GM13977 (cell line): ENCODE data around the gene SUCLG1.

Source experiments
- DNase-seq: peaks from one replicate; pipeline ENCODE4 v3.0.0; 2012; ENCODE audit warnings: low spot score
- in situ Hi-C: fragments of 300-500 bp; cut with MboI; formaldehyde crosslinking; loops from one replicate; pipeline ENCODE4 v1.12.0; 2022; ENCODE audit warnings: low sequenced_read_pairs, low pct_unique_long_range_greater_than_20kb, mixed read lengths, inconsistent platforms; ENCODE audit not compliant: unreplicated experiment
- TF ChIP-seq, protein P1 (sequence below): IDR thresholded peaks from 2 replicates; pipeline ENCODE4 v1.5.1; 2012; ENCODE audit warnings: mild to moderate bottlenecking, control low read depth; ENCODE audit not compliant: insufficient read depth; ENCODE audit errors: extremely low read depth, missing control alignments

Gene SUCLG1

GRCh38 chr2:84459018-84459943, at the start of gene SUCLG1:
Gene SUCLG1, minus strand, starts transcription at chr2:84459280. Its CDS starts 11 bp downstream, at chr2:84459269.
- peak; percentile 86 for DNase-seq
- in situ Hi-C loops = no loop called here
- TF ChIP-seq, protein P1, sequence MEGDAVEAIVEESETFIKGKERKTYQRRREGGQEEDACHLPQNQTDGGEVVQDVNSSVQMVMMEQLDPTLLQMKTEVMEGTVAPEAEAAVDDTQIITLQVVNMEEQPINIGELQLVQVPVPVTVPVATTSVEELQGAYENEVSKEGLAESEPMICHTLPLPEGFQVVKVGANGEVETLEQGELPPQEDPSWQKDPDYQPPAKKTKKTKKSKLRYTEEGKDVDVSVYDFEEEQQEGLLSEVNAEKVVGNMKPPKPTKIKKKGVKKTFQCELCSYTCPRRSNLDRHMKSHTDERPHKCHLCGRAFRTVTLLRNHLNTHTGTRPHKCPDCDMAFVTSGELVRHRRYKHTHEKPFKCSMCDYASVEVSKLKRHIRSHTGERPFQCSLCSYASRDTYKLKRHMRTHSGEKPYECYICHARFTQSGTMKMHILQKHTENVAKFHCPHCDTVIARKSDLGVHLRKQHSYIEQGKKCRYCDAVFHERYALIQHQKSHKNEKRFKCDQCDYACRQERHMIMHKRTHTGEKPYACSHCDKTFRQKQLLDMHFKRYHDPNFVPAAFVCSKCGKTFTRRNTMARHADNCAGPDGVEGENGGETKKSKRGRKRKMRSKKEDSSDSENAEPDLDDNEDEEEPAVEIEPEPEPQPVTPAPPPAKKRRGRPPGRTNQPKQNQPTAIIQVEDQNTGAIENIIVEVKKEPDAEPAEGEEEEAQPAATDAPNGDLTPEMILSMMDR = no peak

- DNase-seq = no peak
- TF ChIP-seq, protein P1 = no peak
- in situ Hi-C loops = loop anchor here (5.0 to 25.0 kb wide), 2 partner anchors 364 to 789 kb away; no protein-coding TSS in a partner anchor
These were observed 39.2 kb upstream of the SUCLG1 start for GRCh38 chr2:84498150-84498799.

GRCh38 chr2:84497285-84497684, 38.2 kb upstream of the SUCLG1 start:
- no peak for DNase-seq
- TF ChIP-seq, protein P1 = no peak
- in situ Hi-C loops = loop anchor here (5.0 to 25.0 kb wide), 2 partner anchors 365 to 790 kb away; no protein-coding TSS in a partner anchor

- no peak for DNase-seq
- TF ChIP-seq, protein P1 = no peak
- in situ Hi-C loops = loop anchor here (5.0 to 25.0 kb wide), 2 partner anchors 366 to 791 kb away; no protein-coding TSS in a partner anchor
These were observed 37.3 kb upstream of the SUCLG1 start for GRCh38 chr2:84496386-84496785.

- in situ Hi-C loops = loop anchor here (5.0 to 25.0 kb wide), 2 partner anchors 367 to 792 kb away; no protein-coding TSS in a partner anchor
- DNase-seq = peak; percentile 39
- TF ChIP-seq, protein P1 = peak; percentile 65
These were observed 36.6 kb upstream of the SUCLG1 start for GRCh38 chr2:84495539-84496146.

GRCh38 chr2:84494070-84494469, 35.0 kb upstream of the SUCLG1 start:
- TF ChIP-seq, protein P1 = no peak
- DNase-seq = no peak
- in situ Hi-C loops = loop anchor here (25.0 kb wide), 1 partner anchor 793 kb away; no protein-coding TSS in a partner anchor
